WTC11 (cell line): ENCODE measurements around the gene VIT.

ENCODE experiments used
- ATF3 ChIP-seq: sonication (generic); formaldehyde crosslinking; conservative IDR thresholded peaks from 2 replicates; pipeline ENCODE4 v1.8.1; 2022; ENCODE audit warnings: mild to moderate bottlenecking, missing genetic modification reagents
- CTCF ChIP-seq: fragments of 200-600 bp; IDR thresholded peaks from 2 replicates; pipeline ENCODE4 v1.8.0; 2022; ENCODE audit warnings: antibody characterized with exemption
- ETV6 ChIP-seq: sonication (generic); formaldehyde crosslinking; IDR thresholded peaks from 2 replicates; pipeline ENCODE4 v1.8.1; 2022; ENCODE audit warnings: mild to moderate bottlenecking, missing genetic modification reagents
- FOXP4 ChIP-seq: sonication (generic); formaldehyde crosslinking; IDR thresholded peaks from 2 replicates; pipeline ENCODE4 v1.8.0; 2022; ENCODE audit warnings: mild to moderate bottlenecking, missing genetic modification reagents
- IRF1 ChIP-seq: sonication (generic); formaldehyde crosslinking; IDR thresholded peaks from 2 replicates; pipeline ENCODE4 v1.8.0; 2023; ENCODE audit warnings: missing genetic modification reagents
- JUN ChIP-seq: sonication (generic); formaldehyde crosslinking; IDR thresholded peaks from 2 replicates; pipeline ENCODE4 v1.8.0; 2023; ENCODE audit warnings: mild to moderate bottlenecking, missing genetic modification reagents
- TCF7 ChIP-seq: sonication (generic); formaldehyde crosslinking; IDR thresholded peaks from 2 replicates; pipeline ENCODE4 v1.8.0; 2022; ENCODE audit warnings: mild to moderate bottlenecking, low read depth, missing genetic modification reagents, moderate library complexity
- TEAD4 ChIP-seq: sonication (generic); formaldehyde crosslinking; IDR thresholded peaks from 2 replicates; pipeline ENCODE4 v1.8.0; 2022; ENCODE audit warnings: mild to moderate bottlenecking, missing genetic modification reagents
- USF2 ChIP-seq: sonication (generic); formaldehyde crosslinking; IDR thresholded peaks from 2 replicates; pipeline ENCODE4 v1.8.1; 2023; ENCODE audit warnings: mild to moderate bottlenecking, missing genetic modification reagents, moderate library complexity
- ZNF281 ChIP-seq: sonication (generic); formaldehyde crosslinking; IDR thresholded peaks from 2 replicates; pipeline ENCODE4 v1.8.0; 2023; ENCODE audit warnings: mild to moderate bottlenecking, missing genetic modification reagents

DNA sequence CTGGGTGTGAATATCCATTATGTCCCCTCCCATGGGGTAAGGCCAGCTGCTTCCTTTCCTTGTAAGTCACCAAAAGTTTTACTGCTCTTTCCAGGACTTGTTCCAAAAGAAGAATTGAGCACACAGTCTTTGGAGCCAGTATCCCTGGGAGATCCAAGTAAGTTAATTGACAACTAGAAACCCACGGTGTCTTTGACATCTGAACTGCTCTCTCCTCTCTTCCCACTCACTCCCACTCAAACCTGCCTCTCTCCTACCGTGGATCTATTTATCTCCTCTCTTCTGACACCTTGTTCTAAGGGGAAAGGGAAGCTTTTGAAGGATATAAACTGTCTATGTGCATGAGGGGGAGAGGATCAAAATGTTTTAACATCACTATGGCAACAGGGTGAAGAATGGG lies 86.7 kb downstream of the VIT start:
- TF ChIP-seq FOXP4 (CRISPR knock-in tag) = no peak
- TF ChIP-seq TEAD4 (CRISPR knock-in tag) = no peak
- no peak for TF ChIP-seq ATF3 (CRISPR knock-in tag)
- TF ChIP-seq IRF1 (CRISPR knock-in tag) = no peak
- TF ChIP-seq CTCF = no peak
- no peak for TF ChIP-seq USF2 (CRISPR knock-in tag)
- TF ChIP-seq ETV6 (CRISPR knock-in tag) = no peak
- TF ChIP-seq JUN (CRISPR knock-in tag) = no peak
- TF ChIP-seq TCF7 (CRISPR knock-in tag) = no peak
- TF ChIP-seq ZNF281 (CRISPR knock-in tag) = no peak
